Spleen (tissue), 13 donors: ENCODE results near the gene CHAF1B. TPM values are rescaled to one million over a fixed set of nuclear protein-coding genes. Genes with fewer than 3 reads are reported as not detected.
A peak's percentile ranks its signal among the peaks of the same experiment; 100 is the strongest.
"Not testable (repeated sequence)": the region's sequence is repeated elsewhere in the genome, so short reads cannot be mapped to it uniquely, and the experiment has no call there.

Source experiments
- DNase-seq: peaks from one replicate; pipeline ENCODE4 v3.0.0-alpha.2; 2020
- H3K27ac ChIP-seq, 8 donors: fragments of 200-600 bp; sonication (generic) in 7 of 8; 1 replicate in 4 of 8; 2 replicates in 4 of 8; pipeline versions ENCODE4 v1.5.0 to v1.8.0; 2016 to 2021; ENCODE audit warnings: inconsistent platforms in 4 of 8, mild to moderate bottlenecking in 4 of 8, moderate library complexity in 1 of 8
- H3K27me3 ChIP-seq, 7 donors: fragments of 200-600 bp; sonication (generic) in 6 of 7; replicated peaks in 1 of 7; 1 replicate in 4 of 7; 2 replicates in 3 of 7; pipeline versions ENCODE4 v1.5.0 to v1.8.0; 2016 to 2021; ENCODE audit warnings: inconsistent platforms in 3 of 7, mild to moderate bottlenecking in 1 of 7
- H3K36me3 ChIP-seq, 6 donors: fragments of 200-600 bp; sonication (generic) in 5 of 6; 1 replicate in 4 of 6; 2 replicates in 2 of 6; pipeline versions ENCODE4 v1.5.0 to v1.8.0; 2016 to 2021; ENCODE audit warnings: inconsistent platforms in 2 of 6
- H3K4me1 ChIP-seq, 6 donors: fragments of 200-600 bp; sonication (generic) in 5 of 6; 1 replicate in 3 of 6; 2 replicates in 3 of 6; pipeline versions ENCODE4 v1.5.0 to v1.8.0; 2016 to 2021; ENCODE audit warnings: inconsistent platforms in 3 of 6
- H3K4me3 ChIP-seq, 8 donors: fragments of 200-600 bp; sonication (generic) in 7 of 8; 1 replicate in 4 of 8; 2 replicates in 4 of 8; pipeline versions ENCODE4 v1.5.0 to v1.8.0; 2016 to 2021; ENCODE audit warnings: inconsistent platforms in 4 of 8, mild to moderate bottlenecking in 4 of 8, moderate library complexity in 2 of 8
- H3K9me3 ChIP-seq, 8 donors: fragments of 200-600 bp; sonication (generic) in 7 of 8; 1 replicate in 4 of 8; 2 replicates in 4 of 8; pipeline versions ENCODE4 v1.5.0 to v1.8.0; 2016 to 2021; ENCODE audit warnings: inconsistent platforms in 4 of 8
- CTCF ChIP-seq, 11 experiments: fragments of 200-600 bp in 7 of 11; fragments of 450-650 bp in 4 of 11; sonication (generic) in 4 of 11; IDR thresholded peaks in 8 of 11; conservative IDR thresholded peaks in 3 of 11; 1 replicate in 7 of 11; 2 replicates in 4 of 11; pipeline versions ENCODE4 v1.4.0 to v1.8.0; 2016 to 2021; ENCODE audit warnings: antibody characterized with exemption in 11 of 11, inconsistent platforms in 4 of 11, mild to moderate bottlenecking in 1 of 11
- POLR2A ChIP-seq, 3 donors: fragments of 450-650 bp; IDR thresholded peaks; one replicate each; pipeline ENCODE4 v1.5.1; 2017; ENCODE audit warnings: antibody characterized with exemption in 3 of 3, mild to moderate bottlenecking in 1 of 3
- POLR2AphosphoS5 ChIP-seq, 3 donors: sonication (generic); formaldehyde crosslinking; IDR thresholded peaks; one replicate each; pipeline ENCODE4 v1.5.1; 2017; ENCODE audit warnings: antibody characterized with exemption in 3 of 3
- WGBS, 5 donors: extraction: QIAGEN DNeasy Blood & Tissue Kit in 3 of 5; methylation state at CpG; one replicate each; pipeline versions ENCODE4 v1.1.5 to v1.1.7; 2013 to 2018; 5-methylcytosine and 5-hydroxymethylcytosine counted together
- intact Hi-C: fragments of 100-400 bp; cut with DNase I; formaldehyde crosslinking; loops from one replicate; pipeline ENCODE4 v1.15.0; 2023; ENCODE audit warnings: low total_unique reads
- long read RNA-seq, 2 donors: transcript quantifications; one replicate each; lab custom pipeline, GENCODE V29; 2026
- polyA plus RNA-seq, 3 donors: library from polyadenylated mRNA; stranded (reverse); fragments of 200-250 nt; gene quantifications; one replicate each; pipeline ENCODE4 v1.2.1, GENCODE V29; 2013
- total RNA-seq, 7 donors: library from RNA; depleted of rRNA in 3 of 7; stranded (reverse); fragments of >200 nt in 3 of 7; fragmentation: NEBNext Ultra II Directional in 4 of 7; extraction: Animal tissue kit (Norgen Biotek cat#: 25700) in 4 of 7; gene quantifications; one replicate each; pipeline versions ENCODE4 v1.1.0 to v1.2.1, GENCODE V29; 2016 to 2021
- donor health status: healthy with polysubstance abuse.
- donor health status: DM: no; HTN: no; CAD: no; lungs with moderate emphysema.
- donor health status: DM: no; HTN: no; CAD: no.
- donor health status: Bipolar disorder and iron deficiency.
- donor health status: healthy.
- donor health status: DM: no; HTN: no; CAD: no.
- donor health status: DM: yes; HTN: yes; CAD: no.

The CHAF1B gene
- total RNA-seq (1 to 10 TPM in 6 of 7 donors, under 1 TPM in 1; 0.51 to 3.7 (median 1.5) TPM), polyA plus RNA-seq (1 to 10 TPM in 2 of 3 donors, under 1 TPM in 1; 1.00 to 1.4 (median 1.2) TPM)
- long read RNA-seq, donor 1 = 0 reads
- long read RNA-seq, donor 2, full-length matches to known transcripts = 1 of 1 reads
- long read RNA-seq, donor 2, partial matches to known transcripts = 0 of 1 reads
- long read RNA-seq, donor 2, other reads (novel, unspliced or antisense) = 0 of 1 reads

GRCh38 chr21:36385233-36386030 lies at the start of gene CHAF1B:
Gene CHAF1B, plus strand, starts transcription at chr21:36385392. Its CDS starts 745 bp downstream, at chr21:36386137.
- H3K27ac ChIP-seq = peak within 1 kb of the TSS in 3 of 8 donors; percentile 49 to 63 (median 54)
- peaks cover 0 to 18% (median 12%) of the 10 kb centered on the region in 6 donors for H3K4me1 ChIP-seq
- H3K9me3 ChIP-seq = no peaks in the 10 kb centered on the region
- H3K27me3 ChIP-seq = no peaks in the 10 kb centered on the region
- peak within 1 kb of the TSS; percentile 55 to 80 (median 64) for H3K4me3 ChIP-seq
- TF ChIP-seq CTCF (IDR thresholded peaks at IDR 0.05 in 8 of 11, conservative IDR thresholded peaks at IDR 0.05 in 3 of 11) (no peak), POLR2AphosphoS5 (IDR thresholded peaks at IDR 0.05) (peak; percentile 45 to 82 (median 69)), POLR2A (IDR thresholded peaks at IDR 0.05) (no peak)
- 2 to 4% (median 2%) methylated on average over 26 to 77 of the region's 77 CpGs for WGBS, 5 donors
- DNase-seq = peak; percentile 91
- intact Hi-C loops = no loop called here
- peaks cover 0 to 8% (median 0%) of the 10 kb centered on the region in 6 donors for H3K36me3 ChIP-seq

- peaks cover 4 to 94% (median 78%) of the 10 kb centered on the region in 6 donors for H3K36me3 ChIP-seq
These were observed 48.1 kb upstream of the CHAF1B start for GRCh38 chr21:36337099-36337509.

GRCh38 chr21:36338975-36339374 lies 46.2 kb upstream of the CHAF1B start:
- 93 to 98% (median 93%) methylated on average over 10 of the region's 10 CpGs for WGBS, 5 donors
- intact Hi-C loops = no loop called here

More at GRCh38 chr21:36337099-36337509, 48.1 kb upstream of the CHAF1B start:
- Histone ChIP-seq H3K27me3 (no peaks in the 10 kb centered on the region), H3K9me3 (no peaks in the 10 kb centered on the region), H3K4me3 (no peak overlapping the region), H3K27ac (no peak overlapping the region), H3K4me1 (peaks cover 0 to 45% (median 14%) of the 10 kb centered on the region in 6 donors)
- no peak for DNase-seq
- TF ChIP-seq CTCF (IDR thresholded peaks at IDR 0.05 in 8 of 11, conservative IDR thresholded peaks at IDR 0.05 in 3 of 11) = no peak
- no peak for TF ChIP-seq POLR2AphosphoS5 (IDR thresholded peaks at IDR 0.05)
- no peak for TF ChIP-seq POLR2A (IDR thresholded peaks at IDR 0.05)
- intact Hi-C loops = no loop called here
- 92 to 97% (median 94%) methylated on average over 3 of the region's 3 CpGs for WGBS, 5 donors

GRCh38 chr21:36342581-36342980 lies 42.6 kb upstream of the CHAF1B start:
- WGBS, 5 donors = 94 to 98% (median 97%) methylated on average over 7 of the region's 7 CpGs
- H3K36me3 ChIP-seq = peaks cover 4 to 100% (median 97%) of the 10 kb centered on the region in 6 donors
- H3K27ac ChIP-seq, DNase-seq, H3K9me3 ChIP-seq, H3K27me3 ChIP-seq, H3K4me1 ChIP-seq, intact Hi-C loops, H3K4me3 ChIP-seq: not testable (repeated sequence)

More at GRCh38 chr21:36338975-36339374, 46.2 kb upstream of the CHAF1B start:
- no peak for DNase-seq
- TF ChIP-seq CTCF (IDR thresholded peaks at IDR 0.05 in 8 of 11, conservative IDR thresholded peaks at IDR 0.05 in 3 of 11) (no peak), POLR2AphosphoS5 (IDR thresholded peaks at IDR 0.05) (no peak), POLR2A (IDR thresholded peaks at IDR 0.05) (no peak)
- Histone ChIP-seq H3K27me3 (no peaks in the 10 kb centered on the region), H3K27ac (no peak overlapping the region), H3K9me3 (no peaks in the 10 kb centered on the region), H3K36me3 (peaks cover 6 to 100% (median 91%) of the 10 kb centered on the region in 6 donors), H3K4me1 (peaks cover 0 to 26% (median 0%) of the 10 kb centered on the region in 6 donors), H3K4me3 (no peak overlapping the region)
